CD4-positive, alpha-beta T cell treated with Interleukin-4 for 4 hours (primary cell): Measurements from ENCODE around the gene SAGE1.
"Not testable (repeated sequence)": the region's sequence is repeated elsewhere in the genome, so short reads cannot be mapped to it uniquely, and the experiment has no call there.

Source experiments
- DNase-seq: peaks from one replicate; pipeline ENCODE4 v3.0.0-alpha.2; 2020

The SAGE1 gene, protein sequence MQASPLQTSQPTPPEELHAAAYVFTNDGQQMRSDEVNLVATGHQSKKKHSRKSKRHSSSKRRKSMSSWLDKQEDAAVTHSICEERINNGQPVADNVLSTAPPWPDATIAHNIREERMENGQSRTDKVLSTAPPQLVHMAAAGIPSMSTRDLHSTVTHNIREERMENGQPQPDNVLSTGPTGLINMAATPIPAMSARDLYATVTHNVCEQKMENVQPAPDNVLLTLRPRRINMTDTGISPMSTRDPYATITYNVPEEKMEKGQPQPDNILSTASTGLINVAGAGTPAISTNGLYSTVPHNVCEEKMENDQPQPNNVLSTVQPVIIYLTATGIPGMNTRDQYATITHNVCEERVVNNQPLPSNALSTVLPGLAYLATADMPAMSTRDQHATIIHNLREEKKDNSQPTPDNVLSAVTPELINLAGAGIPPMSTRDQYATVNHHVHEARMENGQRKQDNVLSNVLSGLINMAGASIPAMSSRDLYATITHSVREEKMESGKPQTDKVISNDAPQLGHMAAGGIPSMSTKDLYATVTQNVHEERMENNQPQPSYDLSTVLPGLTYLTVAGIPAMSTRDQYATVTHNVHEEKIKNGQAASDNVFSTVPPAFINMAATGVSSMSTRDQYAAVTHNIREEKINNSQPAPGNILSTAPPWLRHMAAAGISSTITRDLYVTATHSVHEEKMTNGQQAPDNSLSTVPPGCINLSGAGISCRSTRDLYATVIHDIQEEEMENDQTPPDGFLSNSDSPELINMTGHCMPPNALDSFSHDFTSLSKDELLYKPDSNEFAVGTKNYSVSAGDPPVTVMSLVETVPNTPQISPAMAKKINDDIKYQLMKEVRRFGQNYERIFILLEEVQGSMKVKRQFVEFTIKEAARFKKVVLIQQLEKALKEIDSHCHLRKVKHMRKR

DNA sequence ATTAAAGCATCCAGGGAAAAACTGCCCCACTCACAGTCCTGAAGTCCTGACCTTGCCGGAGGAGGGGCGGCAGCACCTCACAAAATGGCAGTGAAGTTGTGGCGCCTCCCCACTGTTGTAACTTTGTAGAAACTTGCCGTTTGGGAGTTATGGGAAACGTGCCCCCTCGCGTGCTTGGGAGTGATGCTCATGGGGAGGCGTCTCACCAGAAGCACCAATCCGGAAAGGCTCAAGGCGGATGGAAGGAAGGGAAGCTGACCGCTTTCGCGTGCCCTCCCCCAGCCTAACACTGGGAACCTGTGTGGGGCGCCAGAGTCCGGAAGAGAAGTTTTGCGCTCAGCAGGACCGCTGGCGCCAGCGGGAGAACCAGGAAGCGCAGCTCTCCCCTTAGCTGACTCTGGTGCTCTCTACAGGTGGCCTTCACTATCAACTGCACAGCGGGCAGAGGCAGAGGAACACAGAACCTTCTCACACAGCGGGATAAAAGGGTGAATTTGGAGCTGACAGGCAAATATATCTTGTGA, at the start of gene SAGE1, which contains the start of gene CT45A10:
Gene SAGE1 (plus strand): TSS at position 423 of the 524 bp plus-strand sequence. CDS start 2,527 bp downstream, outside the sequence.
Gene CT45A10 (minus strand): TSS at position 151 of the 524 bp plus-strand sequence. CDS start 8,100 bp downstream, outside the sequence.
- no peak for DNase-seq

- DNase-seq = not testable (repeated sequence)
Measured at GRCh38 chrX:135854438-135854837, 39.1 kb upstream of the SAGE1 start, which contains the start of gene CT45A8. CT45A8 (minus strand) TSS chrX:135854538; CDS start chrX:135850783, 3,755 bp downstream.

DNA sequence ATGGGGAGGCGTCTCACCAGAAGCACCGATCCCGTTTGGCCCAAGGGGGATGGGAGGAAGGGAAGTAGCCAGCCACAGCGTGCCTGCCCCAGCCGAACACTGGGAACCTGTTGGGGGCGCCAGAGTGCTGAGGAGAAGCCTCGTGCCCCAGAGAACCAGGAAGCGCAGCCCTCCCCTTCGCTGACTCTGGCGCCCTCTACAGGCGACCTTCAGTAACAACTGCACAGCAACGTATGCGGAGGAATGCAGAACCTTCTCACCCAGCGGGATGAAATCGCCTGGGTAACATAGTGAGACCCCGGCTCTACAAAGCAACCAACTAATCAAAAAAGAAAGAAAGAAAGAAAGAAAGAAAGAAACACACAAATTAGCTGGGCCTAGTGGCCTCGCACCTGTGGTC, 21.8 kb upstream of the SAGE1 start, which contains the start of gene CT45A9:
Gene CT45A9 (minus strand): TSS at position 101 of the 400 bp plus-strand sequence. CDS start 3,751 bp downstream, outside the sequence.
- not testable (repeated sequence) for DNase-seq

DNA sequence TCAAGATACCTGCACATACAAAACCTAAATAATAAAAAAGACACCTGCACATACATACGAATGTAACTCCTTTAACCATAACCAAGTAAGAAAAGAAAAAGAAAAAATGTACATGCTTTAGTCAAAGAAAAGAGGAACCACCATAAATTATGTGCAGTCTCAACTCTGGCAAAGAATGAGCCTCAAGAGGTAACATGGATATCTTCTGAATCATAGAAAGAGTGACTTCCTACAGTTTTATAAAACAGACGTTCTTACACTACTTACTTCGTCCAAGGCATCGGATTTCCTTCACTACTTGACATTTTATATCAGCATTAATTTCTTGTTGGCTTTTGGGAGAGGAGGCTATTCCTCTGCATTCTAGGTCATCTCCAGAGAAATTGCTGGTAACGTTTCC, 10.8 kb upstream of the SAGE1 start:
- DNase-seq = not testable (repeated sequence)

DNA sequence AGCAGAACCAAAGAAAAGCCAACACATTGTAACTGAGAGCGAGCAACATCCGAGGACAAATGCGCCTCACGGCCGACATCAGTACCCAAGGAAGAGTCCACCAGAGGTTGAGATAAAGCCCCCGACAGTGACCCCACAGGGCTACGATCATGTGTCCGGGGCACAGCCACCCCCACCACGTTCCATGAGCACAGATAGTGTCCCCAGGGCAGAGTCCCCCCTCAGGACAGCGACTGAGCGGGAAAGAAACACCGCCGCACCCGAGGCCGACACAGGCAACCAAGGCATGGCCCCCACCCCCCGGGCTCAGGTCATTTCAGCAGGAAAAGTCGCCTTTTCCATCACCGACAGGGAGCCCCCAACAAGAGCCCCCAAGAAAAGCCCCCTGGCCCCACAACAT, 5.3 kb upstream of the SAGE1 start:
- not testable (repeated sequence) for DNase-seq

DNA sequence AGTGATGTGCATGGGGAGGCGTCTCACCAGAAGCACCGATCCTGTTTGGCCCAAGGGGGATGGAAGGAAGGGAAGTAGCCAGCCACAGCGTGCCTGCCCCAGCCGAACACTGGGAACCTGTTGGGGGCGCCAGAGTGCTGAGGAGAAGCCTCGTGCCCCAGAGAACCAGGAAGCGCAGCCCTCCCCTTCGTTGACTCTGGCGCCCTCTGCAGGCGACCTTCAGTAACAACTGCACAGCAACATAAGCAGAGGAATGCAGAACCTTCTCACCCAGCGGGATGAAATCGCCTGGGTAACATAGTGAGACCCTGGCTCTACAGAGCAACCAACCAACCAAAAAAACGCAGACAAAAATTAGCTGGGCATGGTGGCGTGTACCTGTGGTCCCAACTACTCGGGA, 4.5 kb upstream of the SAGE1 start:
- not testable (repeated sequence) for DNase-seq

DNA sequence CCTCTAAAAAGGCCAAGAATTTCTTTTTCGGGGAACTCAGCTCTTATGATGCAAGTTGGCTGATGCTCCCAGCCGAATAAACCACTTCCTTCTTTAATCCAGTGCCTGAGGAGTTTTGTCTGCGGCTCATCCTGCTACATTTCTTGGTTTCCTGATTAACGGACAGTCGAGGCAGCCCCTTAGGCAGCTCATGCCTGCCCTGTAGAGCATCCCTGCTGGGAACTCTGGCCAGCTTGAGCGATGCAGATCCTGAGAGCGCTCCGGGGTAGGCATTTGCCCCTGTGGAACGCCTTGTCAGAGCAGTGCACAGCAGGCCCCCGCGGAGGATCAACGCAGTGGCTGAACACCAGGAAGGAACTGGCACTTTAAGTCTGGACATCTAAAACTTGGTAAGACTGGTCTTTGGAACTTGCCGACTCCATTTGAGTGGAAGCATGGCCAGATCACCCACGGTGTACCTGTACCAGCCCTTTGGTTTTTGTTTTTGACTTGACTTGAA, 3.4 kb upstream of the SAGE1 start:
- DNase-seq = no peak

DNA sequence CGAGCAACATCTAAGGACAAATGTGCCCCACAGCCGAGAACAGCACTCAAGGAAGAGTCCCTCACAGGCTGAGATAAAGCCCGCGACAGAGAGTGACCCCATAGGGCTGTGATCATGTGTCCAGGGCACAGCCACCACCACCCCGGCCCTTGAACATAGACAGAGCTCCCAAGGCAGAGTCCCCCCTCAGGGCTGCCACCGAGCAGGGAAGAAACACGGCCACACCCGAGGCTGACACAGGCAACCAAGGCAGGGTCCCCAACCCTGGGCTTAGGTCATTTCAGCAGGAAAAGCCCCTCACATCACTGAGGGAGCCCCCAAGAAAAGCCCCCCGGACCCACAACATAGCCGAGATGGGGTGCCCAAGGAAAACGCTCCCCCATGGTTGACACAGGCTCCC, 735 bp upstream of the SAGE1 start:
- no peak for DNase-seq

DNA sequence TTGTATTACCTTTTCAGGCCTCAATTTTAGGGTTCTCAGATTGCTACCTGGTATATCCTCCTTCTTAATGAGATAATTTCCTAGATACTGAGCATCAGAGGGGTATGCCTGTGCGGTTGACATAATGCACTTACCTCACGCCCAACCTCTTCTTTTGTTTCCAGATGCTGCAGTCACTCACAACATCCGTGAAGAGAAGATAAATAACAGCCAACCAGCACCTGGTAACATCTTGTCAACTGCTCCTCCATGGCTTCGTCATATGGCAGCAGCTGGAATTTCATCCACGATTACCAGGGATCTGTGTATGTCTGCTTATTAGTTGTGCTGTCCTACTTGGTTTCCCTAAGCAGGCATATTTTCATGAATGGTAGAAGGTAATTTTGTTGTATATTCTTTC, 16.7 kb downstream of the SAGE1 start:
- DNase-seq = no peak

- no peak for DNase-seq
Measured at GRCh38 chrX:135914404-135914803, 20.9 kb downstream of the SAGE1 start.

DNA sequence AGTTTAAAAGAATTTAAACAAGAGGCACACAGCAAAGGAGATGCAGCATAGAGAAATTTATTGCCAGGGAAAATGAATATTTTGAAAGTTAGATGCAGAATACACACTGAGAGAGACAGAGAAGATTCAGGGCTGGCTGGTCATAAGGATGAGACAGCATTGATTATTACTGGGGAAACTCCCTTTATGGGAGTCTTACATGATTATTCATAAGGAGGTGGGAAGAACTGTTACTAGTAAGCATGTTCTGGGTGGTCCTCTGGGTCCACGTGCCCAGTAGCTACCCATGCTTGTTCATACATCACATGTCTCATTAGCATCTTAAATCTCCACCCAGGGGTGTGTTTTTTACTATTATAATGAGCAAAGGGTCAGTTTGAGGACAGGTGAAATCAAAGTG, 27.0 kb downstream of the SAGE1 start:
- not testable (repeated sequence) for DNase-seq

- DNase-seq = no peak
Measured at GRCh38 chrX:135923353-135923752, 29.8 kb downstream of the SAGE1 start.

GRCh38 chrX:135927897-135928296, 34.4 kb downstream of the SAGE1 start:
- no peak for DNase-seq

DNA sequence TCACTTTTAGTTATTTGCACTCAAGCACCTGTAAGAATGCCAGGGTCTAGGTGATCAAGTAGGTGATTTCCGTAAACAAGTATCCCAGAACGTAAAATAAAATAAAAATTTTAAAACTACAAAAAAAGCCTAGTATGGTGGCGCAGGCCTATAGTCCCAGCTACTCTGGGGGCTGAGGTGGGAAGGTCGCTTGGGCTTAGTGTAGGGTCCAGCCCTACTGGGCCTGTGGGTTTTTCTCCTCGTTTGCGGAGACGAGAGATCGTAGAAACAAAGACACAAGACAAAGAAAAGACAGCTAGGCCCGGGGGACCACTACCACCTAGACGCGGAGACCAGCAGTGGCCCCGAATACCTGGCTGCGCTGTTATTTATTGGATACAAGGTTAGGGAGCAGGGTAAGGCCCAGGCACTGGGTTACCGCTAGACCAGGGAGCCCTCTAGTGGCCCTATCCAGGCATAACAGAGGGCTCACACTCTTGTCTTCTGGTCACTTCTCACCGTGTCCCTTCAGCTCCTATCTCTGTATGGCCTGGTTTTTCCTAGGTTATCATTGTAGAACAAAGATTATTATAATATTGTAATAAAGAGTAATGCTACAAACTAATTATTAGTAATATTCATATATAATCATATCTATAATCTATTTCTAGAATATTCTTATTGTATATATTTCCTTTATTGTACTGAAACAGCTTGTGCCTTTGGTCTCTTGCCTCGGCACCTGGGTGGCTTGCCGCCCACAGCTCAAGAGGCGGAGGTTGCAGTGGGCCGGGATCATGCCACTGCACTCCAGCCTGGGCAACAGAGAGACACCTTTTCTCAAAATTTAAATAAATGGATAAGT, 38.4 kb downstream of the SAGE1 start:
- peak; percentile 6 for DNase-seq

DNA sequence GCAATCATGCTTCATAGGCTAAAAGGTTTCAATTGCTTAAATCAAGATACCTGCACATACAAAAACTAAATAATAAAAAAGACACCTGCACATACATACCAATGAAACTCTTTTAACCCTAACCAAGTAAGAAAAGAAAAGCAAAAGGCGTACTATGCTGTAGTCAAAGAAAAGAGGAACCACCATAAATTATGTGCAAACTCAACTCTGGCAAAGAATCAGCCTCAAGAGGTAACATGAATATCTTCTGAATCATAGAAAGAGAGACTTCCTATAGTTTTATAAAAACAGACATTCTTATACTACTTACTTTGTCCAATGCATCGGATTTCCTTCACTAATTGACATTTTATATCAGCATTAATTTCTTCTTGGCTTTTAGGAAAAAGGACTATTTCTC, 51.0 kb downstream of the SAGE1 start:
- DNase-seq = no peak

DNA sequence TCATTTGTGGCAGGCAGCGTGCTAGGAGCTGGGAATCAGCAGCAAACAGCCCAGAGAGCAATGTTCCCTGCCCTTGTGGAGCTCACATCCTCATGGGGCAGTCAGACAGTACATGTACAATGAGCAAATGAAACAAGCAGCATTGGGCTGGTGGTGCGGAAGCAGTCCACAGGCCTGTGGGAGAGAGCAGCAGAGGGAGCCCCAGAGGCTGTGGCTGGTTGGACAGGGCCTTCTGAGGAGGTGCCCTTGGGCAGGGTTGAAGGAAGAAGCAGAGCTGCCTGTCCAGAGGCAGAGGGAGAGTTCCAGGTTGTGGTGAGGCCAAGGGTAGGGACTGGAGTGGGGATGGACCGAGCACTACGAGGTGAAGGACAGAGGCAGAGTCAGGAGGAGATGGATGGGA, 57.8 kb downstream of the SAGE1 start:
- no peak for DNase-seq
